IPS-15b (cell line): ENCODE measurements around the gene MYH3.

Experiments
- H3K27me3 ChIP-seq: one replicate; pipeline ENCODE4 v1.6.1; 2013; ENCODE audit warnings: low read length; ENCODE audit not compliant: control insufficient read depth, insufficient read depth
- H3K36me3 ChIP-seq: one replicate; pipeline ENCODE4 v1.6.1; 2013; ENCODE audit warnings: low read length; ENCODE audit not compliant: control insufficient read depth, insufficient read depth
- H3K4me1 ChIP-seq: one replicate; pipeline ENCODE4 v1.6.1; 2013; ENCODE audit warnings: mild to moderate bottlenecking, low read length; ENCODE audit not compliant: control insufficient read depth, insufficient read depth
- H3K4me3 ChIP-seq: one replicate; pipeline ENCODE4 v1.5.1; 2013; ENCODE audit warnings: low read depth, low read length
- H3K9ac ChIP-seq: one replicate; pipeline ENCODE4 v1.6.1; 2013; ENCODE audit warnings: low read depth, mild to moderate bottlenecking, low read length
- H3K9me3 ChIP-seq: one replicate; pipeline ENCODE4 v1.6.1; 2013; ENCODE audit warnings: mild to moderate bottlenecking, low read length; ENCODE audit not compliant: control insufficient read depth, insufficient read depth

The MYH3 gene

DNA sequence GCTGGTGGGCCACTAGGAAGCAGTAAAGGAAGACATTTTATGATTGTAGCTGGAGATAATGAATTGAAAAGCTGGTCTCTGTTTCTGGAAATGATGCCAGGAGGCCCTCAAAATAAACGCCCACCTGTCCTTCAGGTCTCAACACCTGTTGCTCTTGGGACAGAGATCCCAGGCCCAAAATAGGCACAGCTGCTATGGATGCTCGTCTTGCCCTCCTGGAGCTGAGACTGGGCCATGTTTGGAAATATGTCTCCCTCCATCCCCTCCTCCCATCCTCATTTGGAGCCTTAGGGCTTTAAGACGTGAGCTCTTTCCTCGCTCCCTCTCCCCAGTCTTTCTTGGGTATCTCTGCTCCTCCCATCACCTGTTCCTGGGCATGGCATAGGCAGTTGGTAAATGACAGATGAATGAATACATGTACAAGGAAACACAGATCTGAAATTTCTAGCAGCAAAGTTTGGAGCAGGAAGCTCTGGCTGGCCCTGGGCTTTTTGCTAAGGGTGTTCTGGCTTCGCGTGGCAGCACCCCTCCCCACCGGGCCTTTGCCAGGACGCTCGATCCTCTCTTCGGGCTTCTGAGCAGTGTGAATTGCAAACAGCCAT, 33.3 kb downstream of the MYH3 start:
- no peaks in the 10 kb centered on the region for H3K9me3 ChIP-seq
- no peaks in the 10 kb centered on the region for H3K27me3 ChIP-seq
- H3K4me3 ChIP-seq, result no peak overlapping the region
- no peaks in the 10 kb centered on the region for H3K36me3 ChIP-seq
- H3K4me1 ChIP-seq, result no peaks in the 10 kb centered on the region
- no peak overlapping the region for H3K9ac ChIP-seq

DNA sequence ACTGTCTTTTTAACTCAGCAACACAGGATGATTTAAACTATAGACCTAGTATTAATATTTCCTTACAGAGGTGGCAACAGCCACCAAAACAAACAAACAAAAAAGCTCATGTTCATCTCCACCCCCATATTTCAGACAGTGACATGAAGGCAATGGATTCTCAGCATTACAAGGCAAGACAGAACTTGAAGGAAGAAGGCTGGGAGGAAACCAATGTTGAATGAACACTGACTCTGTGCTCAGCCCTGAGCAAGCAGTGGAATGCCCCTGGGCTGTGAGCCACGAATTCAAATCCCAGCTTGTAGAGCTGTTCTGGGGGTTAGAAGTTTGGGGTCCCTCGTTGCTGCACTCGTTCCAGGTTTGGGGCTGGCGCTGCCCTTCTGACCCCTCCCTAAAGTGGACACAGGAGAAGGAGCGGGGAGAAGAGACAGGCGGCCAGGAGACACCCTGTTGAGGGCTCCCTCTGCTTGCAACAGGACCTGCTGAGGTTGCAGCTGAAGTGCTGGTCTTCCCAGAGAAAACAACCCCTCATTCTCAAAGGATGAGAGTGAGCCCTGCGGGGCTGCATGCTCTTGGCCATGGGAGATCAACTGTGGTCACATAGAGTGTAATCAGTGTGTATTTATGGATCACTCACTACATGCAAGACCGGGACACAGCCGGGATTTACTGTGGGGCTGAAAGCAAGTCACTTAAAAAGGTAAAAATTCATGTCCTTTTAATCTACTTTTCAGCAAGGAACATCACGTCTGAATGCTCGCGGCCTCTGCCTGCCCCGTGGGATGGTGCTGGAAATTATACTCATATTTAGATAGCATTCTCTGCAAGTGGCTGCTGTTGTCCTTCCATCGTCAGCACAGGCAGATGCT, 34.3 kb downstream of the MYH3 start:
- H3K4me1 ChIP-seq, result no peaks in the 10 kb centered on the region
- no peaks in the 10 kb centered on the region for H3K9me3 ChIP-seq
- no peak overlapping the region for H3K4me3 ChIP-seq
- H3K9ac ChIP-seq, result no peak overlapping the region
- H3K27me3 ChIP-seq, result no peaks in the 10 kb centered on the region
- no peaks in the 10 kb centered on the region for H3K36me3 ChIP-seq

DNA sequence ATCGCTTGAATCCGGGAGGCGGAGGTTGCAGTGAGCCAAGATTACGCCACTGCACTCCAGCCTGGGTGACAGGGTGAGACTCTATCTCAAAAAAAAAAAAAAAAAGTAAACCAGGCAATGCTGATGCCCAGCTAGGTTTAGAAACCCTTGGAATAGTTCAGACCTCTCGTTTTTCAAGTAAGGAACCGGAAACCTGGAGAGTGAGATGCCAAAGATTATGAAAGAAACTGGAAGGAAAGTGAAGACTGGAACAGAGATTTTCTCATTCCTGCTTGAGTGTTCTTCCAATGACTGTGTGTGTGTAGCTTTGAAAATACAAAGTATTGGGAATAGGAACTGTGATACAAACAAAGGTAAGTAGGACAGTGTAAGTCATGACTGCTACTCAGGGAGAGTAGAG, 35.7 kb downstream of the MYH3 start:
- Histone ChIP-seq H3K27me3 (no peaks in the 10 kb centered on the region), H3K4me3 (no peak overlapping the region), H3K4me1 (no peaks in the 10 kb centered on the region), H3K9ac (no peak overlapping the region), H3K9me3 (no peaks in the 10 kb centered on the region), H3K36me3 (no peaks in the 10 kb centered on the region)

DNA sequence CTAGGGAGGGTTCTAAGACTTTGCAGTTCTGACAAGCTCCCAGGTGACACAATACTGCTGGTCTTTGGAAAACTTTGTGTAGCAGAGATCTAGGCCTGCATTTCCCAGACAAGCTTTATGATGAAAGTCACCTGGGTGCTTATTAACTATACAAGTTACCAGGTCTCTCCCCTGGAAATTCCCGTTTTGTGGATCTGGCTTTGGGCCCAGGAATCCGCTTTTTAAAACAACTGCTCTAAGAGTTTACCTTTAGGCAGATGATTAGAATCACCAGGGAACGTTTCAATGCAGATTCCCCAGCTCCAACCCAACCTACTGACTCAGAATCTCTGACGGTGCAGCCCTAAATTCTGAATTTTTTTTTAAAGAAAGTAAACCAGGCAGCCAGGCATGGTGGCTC, 36.3 kb downstream of the MYH3 start:
- no peaks in the 10 kb centered on the region for H3K9me3 ChIP-seq
- no peaks in the 10 kb centered on the region for H3K27me3 ChIP-seq
- H3K4me1 ChIP-seq, result no peaks in the 10 kb centered on the region
- H3K9ac ChIP-seq, result no peak overlapping the region
- no peaks in the 10 kb centered on the region for H3K36me3 ChIP-seq
- H3K4me3 ChIP-seq, result no peak overlapping the region

DNA sequence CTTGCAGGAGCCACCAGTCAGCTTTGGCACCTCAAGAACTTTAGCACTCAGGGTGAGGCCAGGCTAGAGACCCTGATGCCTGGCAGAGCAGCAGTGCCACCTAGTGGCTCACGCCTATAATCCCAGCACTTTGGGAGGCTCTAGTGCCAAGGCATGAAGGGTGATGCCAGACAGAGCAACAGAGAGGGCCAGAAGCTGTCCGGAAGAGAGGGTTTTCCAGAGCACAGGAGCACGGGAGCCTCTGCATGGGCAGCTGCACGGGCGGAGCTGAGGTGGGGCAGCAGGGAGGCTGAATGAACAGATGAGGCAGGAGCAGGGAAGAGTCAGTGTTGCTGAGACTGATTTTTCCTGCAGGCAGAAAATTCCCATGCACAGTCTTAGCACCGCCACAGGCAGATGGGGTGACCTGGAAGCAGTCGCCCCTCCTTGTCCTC, 38.9 kb downstream of the MYH3 start:
- Histone ChIP-seq H3K4me1 (no peaks in the 10 kb centered on the region), H3K9me3 (no peaks in the 10 kb centered on the region), H3K4me3 (no peak overlapping the region), H3K9ac (no peak overlapping the region), H3K27me3 (no peaks in the 10 kb centered on the region), H3K36me3 (no peaks in the 10 kb centered on the region)

DNA sequence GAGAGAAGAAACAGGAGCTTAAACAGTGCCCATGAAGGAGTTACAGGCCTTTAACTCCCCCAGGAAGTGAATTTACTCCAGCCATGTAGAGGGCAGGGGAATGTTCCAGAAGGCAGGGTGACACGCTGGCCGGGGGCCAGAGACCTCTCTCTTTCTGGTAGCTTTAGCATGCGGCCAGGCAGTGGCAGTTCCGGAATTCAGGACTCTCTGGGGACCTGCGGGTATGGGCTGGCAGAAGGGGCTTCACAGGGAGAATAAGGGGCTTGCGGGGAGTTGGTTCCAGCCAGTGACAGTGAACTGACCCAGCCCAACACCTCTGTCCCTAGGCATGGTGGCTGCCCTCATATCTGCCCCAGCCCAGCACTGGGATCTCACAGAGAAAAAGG, 40.0 kb downstream of the MYH3 start:
- H3K9ac ChIP-seq, result no peak overlapping the region
- H3K36me3 ChIP-seq, result no peaks in the 10 kb centered on the region
- H3K27me3 ChIP-seq, result no peaks in the 10 kb centered on the region

DNA sequence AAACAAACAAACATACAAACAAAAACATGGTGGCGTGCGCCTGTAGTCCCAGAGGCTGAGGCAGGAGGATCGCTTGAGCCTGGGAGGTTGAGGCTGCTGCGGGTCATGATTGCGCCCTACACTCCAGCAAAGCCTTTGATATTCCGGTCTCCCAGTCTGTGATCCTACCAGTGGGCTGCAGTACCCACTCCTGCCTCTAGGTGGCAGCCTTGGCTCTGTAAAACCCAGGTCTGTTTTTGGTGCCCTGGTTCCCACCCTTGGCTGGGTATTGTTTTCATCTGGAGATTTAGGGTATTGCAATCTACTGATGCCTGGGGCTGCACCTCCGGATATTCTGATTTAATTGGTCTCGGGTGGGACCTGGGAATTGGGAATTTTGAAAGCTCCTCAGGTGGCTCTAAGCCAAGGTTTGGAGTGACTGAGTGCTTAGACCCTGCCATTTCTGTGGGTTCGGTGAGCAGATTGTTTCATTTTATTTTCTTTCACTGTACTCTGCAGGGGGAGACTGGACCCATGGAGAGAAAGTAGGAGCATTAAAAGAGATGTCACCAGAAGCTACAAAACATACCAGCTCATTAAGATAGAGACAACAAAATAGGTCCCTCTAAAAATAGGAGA, 40.5 kb downstream of the MYH3 start:
- no peak overlapping the region for H3K4me3 ChIP-seq
- no peaks in the 10 kb centered on the region for H3K36me3 ChIP-seq
- no peak overlapping the region for H3K9ac ChIP-seq
- no peaks in the 10 kb centered on the region for H3K4me1 ChIP-seq
- H3K27me3 ChIP-seq, result no peaks in the 10 kb centered on the region
- no peaks in the 10 kb centered on the region for H3K9me3 ChIP-seq

More for the DNA sequence above, 40.0 kb downstream of the MYH3 start:
- Histone ChIP-seq H3K9me3 (no peaks in the 10 kb centered on the region), H3K4me3 (no peak overlapping the region), H3K4me1 (no peaks in the 10 kb centered on the region)

DNA sequence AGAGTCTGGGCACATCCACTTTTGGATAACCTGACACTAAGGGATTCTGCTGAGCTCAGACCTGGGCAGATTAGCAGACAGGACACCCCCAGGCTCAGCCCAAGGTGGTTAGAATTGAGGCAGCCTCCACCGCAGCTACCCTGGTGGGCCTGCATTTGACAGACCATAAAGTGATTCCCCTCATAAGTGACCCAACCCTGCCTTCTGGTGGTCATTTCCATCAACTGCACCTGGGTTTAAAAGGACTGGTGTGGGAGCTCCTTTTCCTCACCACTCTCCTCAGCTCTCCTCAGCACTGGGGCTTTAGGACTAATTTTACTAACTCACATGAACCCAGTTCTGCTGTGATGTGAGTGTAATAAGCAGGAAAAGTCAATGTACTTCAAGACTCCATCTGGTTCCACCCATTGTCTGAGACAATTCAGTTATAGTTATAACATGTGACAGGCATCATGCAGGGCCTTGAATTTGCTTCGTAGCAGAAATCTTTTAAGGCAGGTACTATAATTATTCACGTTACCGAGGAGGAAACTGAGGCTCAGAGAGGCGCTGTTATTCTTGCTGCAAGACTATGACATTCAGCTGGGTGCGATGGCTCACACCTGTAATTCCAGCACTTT, 42.5 kb downstream of the MYH3 start:
- no peak overlapping the region for H3K4me3 ChIP-seq
- no peaks in the 10 kb centered on the region for H3K4me1 ChIP-seq

DNA sequence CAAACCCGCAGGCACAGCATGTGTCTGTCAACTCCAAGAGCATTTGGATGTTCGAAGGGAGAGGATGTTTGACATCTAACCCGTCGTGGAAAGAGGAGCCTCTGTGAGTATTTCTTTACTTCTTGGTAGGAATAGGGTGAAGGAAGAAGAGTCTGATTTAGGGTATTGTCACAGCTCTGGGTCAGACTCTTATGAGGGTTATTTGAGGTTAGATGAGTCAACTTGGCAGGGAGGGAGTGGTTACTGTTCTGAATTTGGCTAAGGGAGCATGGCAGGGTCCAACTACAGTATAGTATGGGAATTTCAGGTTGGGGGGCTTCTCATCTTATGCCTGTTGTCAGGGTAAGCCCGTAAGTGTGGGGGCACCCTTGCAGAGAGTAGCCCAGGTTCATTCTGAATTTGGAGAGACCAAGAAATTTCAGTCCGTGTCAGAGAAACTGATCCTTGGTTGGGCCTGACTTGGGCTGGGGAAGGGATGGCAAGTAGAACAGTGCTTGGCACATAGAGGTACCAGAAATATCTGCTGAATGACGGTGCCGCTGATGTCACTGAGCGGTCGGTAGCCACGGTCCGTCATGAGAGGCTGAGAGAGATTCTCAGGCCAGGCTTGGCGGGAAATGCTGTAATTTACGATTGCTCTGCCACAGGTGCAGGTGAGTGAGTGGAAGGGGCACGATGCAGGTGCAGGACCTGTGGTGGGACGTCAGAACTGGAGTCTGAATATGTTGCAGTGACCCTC, 43.2 kb downstream of the MYH3 start:
- Histone ChIP-seq H3K36me3 (no peaks in the 10 kb centered on the region), H3K9ac (no peak overlapping the region), H3K4me1 (no peaks in the 10 kb centered on the region), H3K27me3 (no peaks in the 10 kb centered on the region), H3K9me3 (no peaks in the 10 kb centered on the region), H3K4me3 (no peak overlapping the region)

More for the DNA sequence above, 42.5 kb downstream of the MYH3 start:
- H3K9ac ChIP-seq, result no peak overlapping the region
- H3K36me3 ChIP-seq, result no peaks in the 10 kb centered on the region
- H3K9me3 ChIP-seq, result no peaks in the 10 kb centered on the region
- no peaks in the 10 kb centered on the region for H3K27me3 ChIP-seq

DNA sequence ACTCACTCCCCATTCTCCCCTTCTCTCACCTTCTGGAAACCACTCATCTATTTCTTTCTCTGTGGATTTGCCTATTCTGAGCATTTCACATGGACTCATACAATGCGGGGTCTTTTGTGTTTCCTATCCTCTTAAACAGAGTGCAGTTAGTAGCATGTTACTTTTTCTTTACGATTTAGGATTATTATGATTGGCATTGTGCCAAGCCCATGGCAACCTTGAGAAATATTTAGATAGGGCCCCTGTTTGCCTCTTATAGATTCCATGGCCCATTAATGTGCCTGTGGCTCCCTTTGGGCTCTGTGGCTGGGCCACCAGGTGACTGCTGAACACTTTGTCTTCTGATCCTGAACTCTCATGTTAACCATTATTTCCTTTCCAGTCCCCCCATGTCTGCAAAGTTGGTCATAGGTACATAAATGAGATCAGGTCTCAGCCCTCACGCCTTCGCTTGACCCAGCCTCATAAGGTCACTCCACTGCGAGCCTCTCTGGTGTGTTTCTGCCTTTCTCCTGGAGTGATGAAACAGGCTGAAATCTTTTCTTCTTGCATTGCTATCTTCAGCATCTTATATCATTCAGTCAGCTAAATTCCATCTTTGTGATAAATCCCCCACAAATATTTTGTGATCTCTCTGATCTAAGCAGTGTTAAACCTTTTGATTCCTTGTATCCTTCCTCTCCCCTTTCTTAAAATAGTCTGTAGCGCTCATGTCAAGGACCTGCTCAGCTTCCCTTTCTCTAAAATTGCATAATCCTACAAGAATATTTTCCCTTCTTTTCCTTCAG, 44.0 kb downstream of the MYH3 start:
- Histone ChIP-seq H3K27me3 (no peaks in the 10 kb centered on the region), H3K36me3 (no peaks in the 10 kb centered on the region), H3K4me1 (no peaks in the 10 kb centered on the region), H3K4me3 (no peak overlapping the region), H3K9me3 (no peaks in the 10 kb centered on the region), H3K9ac (no peak overlapping the region)

DNA sequence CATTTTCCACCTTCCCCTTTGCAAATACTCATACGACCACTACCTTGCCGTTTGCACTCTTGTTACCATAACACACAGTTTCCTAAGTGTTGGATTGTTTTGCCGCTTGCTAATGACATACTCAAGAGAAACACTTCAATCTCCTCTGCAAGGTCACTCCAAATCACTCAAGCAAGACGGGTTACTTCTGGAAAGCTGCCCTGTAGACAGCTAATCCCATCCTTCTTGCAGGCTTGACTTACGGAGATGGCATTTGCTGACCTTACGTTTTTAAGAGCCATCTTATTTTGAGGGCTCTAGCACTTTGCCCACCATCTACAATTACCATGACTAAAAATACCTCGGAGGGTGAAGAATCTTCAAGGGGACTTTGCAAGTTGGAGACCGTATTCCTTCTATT, 46.2 kb downstream of the MYH3 start:
- Histone ChIP-seq H3K4me1 (no peaks in the 10 kb centered on the region), H3K9ac (no peak overlapping the region), H3K36me3 (no peaks in the 10 kb centered on the region), H3K9me3 (no peaks in the 10 kb centered on the region), H3K27me3 (no peaks in the 10 kb centered on the region), H3K4me3 (no peak overlapping the region)
